ENCODE data around the gene RICTOR.

Gene RICTOR

GRCh38 chr5:38906503-38906902, 167.7 kb downstream of the RICTOR start:
- DNase-seq (ENCODE audit: extremely low read depth in 1 of 2, low read depth in 1 of 2) = no peak

GRCh38 chr5:38905516-38905915, 168.7 kb downstream of the RICTOR start:
- no peak for DNase-seq (ENCODE audit: extremely low read depth in 1 of 2, low read depth in 1 of 2)

- no peak for DNase-seq (ENCODE audit: extremely low read depth in 1 of 2, low read depth in 1 of 2)
Observed at GRCh38 chr5:38899936-38900335, 174.3 kb downstream of the RICTOR start.

GRCh38 chr5:38896760-38897159, 177.4 kb downstream of the RICTOR start:
- DNase-seq (ENCODE audit: extremely low read depth in 1 of 2, low read depth in 1 of 2) = no peak

- no peak for DNase-seq (ENCODE audit: extremely low read depth in 1 of 2, low read depth in 1 of 2)
Observed at GRCh38 chr5:38892363-38892762, 181.8 kb downstream of the RICTOR start.

- no peak for DNase-seq (ENCODE audit: extremely low read depth in 1 of 2, low read depth in 1 of 2)
Observed at GRCh38 chr5:38891563-38891962, 182.6 kb downstream of the RICTOR start.

GRCh38 chr5:38889424-38889823, 184.8 kb downstream of the RICTOR start:
- DNase-seq (ENCODE audit: extremely low read depth in 1 of 2, low read depth in 1 of 2) = no peak

- no peak for DNase-seq (ENCODE audit: extremely low read depth in 1 of 2, low read depth in 1 of 2)
Observed at GRCh38 chr5:38888041-38888440, 186.2 kb downstream of the RICTOR start.
